OCI-M1 (cell line): ENCODE data around the gene FAAP20.
A peak's percentile ranks its signal among the peaks of the same experiment; 100 is the strongest.

Experiments used
- DNase-seq: peaks from one replicate; lab custom pipeline; 2025; lab: John Stamatoyannopoulos, UW

FAAP20 gene, protein sequence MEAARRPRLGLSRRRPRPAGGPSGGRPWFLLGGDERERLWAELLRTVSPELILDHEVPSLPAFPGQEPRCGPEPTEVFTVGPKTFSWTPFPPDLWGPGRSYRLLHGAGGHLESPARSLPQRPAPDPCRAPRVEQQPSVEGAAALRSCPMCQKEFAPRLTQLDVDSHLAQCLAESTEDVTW

DNA sequence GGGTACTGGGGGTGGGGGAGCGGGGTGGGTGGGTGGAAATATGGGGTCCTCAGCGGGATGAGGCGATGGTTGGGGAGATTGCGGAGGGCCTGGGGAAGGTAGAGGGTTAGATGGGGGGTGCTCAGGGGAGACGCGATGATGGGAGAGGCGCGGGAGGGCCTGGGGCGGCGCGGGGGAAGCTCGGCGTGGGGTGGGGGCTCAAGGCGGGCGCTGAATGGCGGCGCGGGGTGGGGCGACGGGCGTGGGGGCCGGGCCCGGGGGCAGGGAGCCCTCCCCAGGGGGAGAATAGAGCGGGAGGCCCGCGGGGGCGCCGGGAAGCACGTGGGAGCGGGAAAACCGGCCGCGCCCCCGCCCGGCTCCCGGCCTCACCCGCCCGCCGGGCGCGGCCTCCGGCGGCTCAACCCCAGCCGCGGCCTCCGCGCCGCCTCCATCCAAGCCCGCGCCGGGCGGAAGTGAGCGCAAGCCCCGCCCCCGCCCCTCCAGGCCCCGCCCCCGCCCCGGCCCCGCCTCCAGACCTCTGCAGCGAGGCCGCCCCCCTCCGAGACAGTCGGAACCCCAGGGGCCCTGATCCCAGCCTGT, at the start of gene FAAP20:
Gene FAAP20, minus strand, starts transcription at position 454 of the 579 bp plus-strand sequence. Its CDS starts 23 bp downstream, at position 431.
- peak; percentile 74 for DNase-seq

DNA sequence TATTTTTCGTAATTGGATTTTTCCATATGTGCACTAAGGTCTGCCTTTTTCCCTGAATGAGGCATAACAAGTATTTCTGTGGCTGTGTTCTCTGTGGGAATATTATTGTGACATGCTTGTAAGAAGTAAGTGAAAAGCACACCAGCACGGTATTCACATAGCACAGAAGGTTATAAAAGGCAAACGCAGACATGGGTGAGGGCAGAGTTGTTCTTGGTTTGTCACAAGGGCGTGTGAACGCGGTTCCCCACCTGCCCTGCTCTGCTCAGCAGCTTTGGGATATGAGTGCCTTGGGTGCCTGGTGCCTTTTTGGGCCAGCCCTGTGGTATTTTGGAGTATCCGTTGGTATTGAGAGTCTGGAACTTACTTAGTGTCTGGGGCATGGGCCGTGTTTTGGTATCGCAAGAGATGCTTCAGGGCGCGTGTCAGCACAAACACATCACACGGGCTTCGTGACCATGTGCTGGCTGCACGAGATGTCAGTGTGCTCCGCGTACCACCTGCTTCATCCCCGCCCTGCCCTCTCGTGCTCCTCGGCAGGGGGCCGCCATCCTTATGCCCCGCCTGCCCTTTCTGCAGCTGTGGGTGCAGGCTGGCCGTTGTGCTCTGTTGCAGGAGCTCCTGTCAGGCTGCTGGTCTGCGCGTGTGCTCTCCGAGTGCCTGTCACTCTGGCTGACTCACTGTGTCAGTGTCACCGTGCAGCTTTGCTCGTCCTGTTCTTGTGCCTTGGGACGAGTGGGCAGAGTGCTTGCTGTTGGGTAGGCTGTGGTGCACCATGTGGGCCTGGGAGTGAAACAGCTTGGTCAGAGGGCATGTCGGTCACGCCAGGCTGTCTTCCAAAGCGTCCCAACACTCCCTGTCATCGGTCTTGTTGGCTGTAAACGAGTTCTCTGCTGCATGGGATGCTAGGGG, 48.5 kb upstream of the FAAP20 start:
- no peak for DNase-seq

- DNase-seq: no peak
Measured at GRCh38 chr1:2241820-2242219, 47.2 kb upstream of the FAAP20 start.

- DNase-seq: no peak
Measured at GRCh38 chr1:2240270-2241156, 45.9 kb upstream of the FAAP20 start.

- no peak for DNase-seq
Measured at GRCh38 chr1:2239384-2239985, 44.9 kb upstream of the FAAP20 start.

DNA sequence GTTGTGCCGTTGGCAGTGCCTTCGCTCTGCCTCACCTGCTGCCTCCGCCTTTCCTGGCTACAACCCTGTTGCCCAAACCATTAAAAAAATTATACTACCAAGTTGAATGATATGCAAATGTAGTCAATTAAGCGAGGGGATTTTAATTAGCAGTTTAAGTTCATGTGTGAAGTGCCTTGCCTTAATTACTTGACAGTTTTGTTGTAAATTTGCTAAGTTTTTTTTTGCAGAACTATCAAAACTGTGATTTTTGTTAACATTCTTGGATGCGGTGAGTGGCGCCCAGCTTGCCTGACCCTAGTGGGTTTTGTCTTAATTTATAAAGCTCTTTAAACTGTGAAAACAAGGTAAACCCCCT, 44.4 kb upstream of the FAAP20 start:
- no peak for DNase-seq

- DNase-seq: no peak
Measured at GRCh38 chr1:2238361-2239012, 43.9 kb upstream of the FAAP20 start.

- no peak for DNase-seq
Measured at GRCh38 chr1:2237773-2238172, 43.2 kb upstream of the FAAP20 start.

DNA sequence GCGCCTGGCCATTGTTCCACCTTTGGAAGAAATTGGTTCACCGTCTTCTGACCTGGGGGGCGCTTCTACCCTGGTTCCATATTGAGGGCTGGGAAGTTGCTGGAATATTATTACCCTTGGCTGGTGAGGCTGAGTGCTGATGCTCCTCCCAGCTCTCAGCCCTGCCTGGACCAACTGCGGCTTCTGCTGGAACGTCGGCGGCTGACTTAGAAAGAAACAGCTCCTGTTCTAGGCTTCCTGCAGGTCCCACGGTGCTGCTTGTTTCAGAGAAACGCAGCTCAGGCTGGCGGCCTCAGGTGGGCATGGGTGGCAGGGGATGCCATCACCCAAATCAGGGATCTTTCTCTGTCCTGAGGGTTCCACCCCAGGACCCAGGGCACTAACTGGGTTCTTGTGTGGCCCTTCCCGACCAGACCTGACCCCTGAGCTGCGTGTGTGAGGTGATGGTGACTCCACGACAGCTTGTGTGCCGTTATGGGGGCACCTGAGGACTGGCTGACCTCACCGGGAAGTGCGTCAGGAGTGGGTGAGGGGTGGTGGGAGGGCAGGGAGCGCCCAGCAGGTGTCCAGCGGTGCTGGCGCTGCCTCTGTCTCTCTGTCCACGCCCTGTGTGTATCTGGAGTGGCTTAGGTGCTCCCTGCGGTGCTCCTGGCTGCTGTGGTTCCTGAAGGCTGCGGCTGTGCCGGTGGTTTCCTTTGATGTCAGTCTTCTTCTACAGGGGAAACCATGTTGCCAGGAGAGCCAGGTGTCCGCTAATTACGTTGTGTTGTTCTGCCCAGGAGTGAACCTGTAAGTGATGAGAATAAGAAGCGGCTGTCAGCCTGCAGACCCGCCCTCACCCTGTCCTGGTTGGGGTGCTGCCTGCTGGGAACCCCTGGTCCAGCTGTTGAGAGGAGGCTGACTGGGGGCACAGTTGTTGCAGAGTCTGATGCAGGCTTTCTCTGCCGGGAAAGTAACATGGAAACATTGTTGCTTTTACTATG, 42.4 kb upstream of the FAAP20 start:
- DNase-seq: no peak

- no peak for DNase-seq
Measured at GRCh38 chr1:2235300-2235998, 40.9 kb upstream of the FAAP20 start.

DNA sequence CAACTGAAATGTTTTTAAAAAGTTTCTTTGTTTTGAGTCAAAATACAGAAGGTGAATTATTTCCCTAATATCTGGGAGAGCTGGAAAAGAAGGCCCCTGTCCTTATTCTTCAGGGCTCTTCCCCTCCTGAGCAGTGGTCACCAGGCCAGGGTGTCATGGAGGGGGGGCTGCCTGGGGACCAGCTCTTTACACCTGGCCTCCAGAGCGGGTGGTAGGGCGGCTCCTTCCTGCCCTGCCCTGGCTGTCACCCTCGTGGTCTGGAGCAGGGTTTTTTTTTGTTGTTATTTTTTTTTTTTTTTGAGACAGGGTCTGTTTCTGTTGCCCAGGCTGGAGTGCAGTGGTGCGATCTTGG, 40.2 kb upstream of the FAAP20 start:
- DNase-seq: no peak

DNA sequence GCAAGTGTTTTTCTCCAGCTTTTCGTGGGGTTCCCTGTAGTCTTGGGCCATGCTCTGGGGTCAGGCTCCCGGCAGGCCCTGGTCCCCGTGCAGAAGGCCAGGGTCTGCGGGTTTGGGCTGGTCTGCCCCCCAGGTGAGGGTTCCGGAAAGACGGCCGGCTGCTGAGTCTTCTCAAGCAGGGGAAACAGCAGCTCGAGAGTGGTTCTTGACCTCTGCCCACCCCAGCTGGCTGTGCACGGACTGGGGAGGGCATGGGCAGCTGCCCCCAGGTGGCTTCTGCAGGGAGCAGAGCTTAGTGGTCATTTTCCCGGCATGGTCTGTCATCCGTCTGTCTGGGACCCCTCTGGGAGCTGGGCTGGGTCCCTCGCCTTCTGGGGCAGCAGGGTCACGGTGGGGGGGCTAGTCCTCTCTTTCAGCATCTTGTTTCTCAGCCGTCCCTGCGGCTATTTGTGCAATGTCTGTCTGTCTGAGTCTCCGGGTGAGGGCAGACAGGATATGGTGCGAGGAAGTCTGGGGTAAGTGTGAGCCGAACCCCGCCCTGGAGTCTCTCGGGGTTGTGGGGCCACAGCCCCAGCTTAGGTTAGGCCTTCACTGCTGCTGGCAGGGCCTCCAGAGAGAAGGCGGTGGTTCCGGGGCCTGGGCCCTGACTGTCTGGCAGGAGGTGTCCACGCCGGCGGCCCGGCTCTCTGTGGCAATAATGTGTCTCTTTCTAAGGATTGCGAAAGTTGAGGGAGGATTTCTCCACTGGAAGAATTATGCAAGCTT, 39.6 kb upstream of the FAAP20 start:
- DNase-seq: peak; percentile 56

- DNase-seq: no peak
Measured at GRCh38 chr1:2233468-2233867, 38.9 kb upstream of the FAAP20 start.

GRCh38 chr1:2232916-2233438, 38.4 kb upstream of the FAAP20 start:
- no peak for DNase-seq

GRCh38 chr1:2232255-2232915, 37.8 kb upstream of the FAAP20 start:
- DNase-seq: no peak

DNA sequence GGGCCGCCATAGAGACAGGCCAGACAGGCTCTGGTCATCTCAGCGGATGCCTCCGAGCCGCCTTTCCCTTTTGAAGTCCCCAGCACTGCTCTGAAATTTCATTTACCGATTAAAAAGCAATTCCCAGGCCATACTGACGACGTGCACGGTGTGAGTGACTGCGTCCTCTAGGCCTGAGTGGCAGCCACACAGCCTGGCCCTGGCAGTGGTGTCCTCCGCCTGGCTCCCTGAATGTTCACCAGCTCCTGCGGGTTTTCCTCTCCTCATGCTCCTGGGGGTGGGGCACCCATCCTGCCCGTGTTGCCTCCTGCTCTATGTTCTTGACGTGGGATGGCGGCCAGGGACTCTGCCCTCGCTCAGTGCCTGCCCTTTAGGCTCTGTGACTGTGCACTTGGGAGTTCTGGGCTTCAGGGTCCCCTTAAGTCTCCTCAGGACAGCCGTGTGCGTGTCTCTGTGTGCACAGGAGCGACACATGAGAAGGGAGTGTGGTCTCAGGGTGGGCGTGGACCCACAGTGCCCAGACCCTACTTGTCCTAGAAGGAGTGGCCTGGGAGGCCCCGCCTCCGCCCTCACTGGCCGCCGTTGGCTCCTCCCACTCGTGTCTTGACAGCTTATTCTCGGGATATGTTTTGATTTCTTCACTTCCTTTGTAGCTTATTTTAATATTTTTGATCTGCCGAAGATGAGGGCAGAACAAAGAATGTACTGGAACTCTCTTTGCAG, 37.1 kb upstream of the FAAP20 start:
- DNase-seq: peak; percentile 71
